HG03064 (cell line): ENCODE data around the gene XPR1.
"Not testable (repeated sequence)": the region's sequence is repeated elsewhere in the genome, so short reads cannot be mapped to it uniquely, and the experiment has no call there.

Experiments used
- ATAC-seq: cut with Tn5 transposase; IDR thresholded peaks from one replicate; pipeline ENCODE4 v1.9.1; 2021; ENCODE audit warnings: low read depth; ENCODE audit not compliant: unreplicated experiment

Gene XPR1

GRCh38 chr1:180777072-180777689, 145.4 kb downstream of the XPR1 start:
- ATAC-seq = no peak

- no peak for ATAC-seq
Observed at GRCh38 chr1:180778782-180779398, 147.1 kb downstream of the XPR1 start.

- ATAC-seq = no peak
Observed at GRCh38 chr1:180779584-180779983, 147.8 kb downstream of the XPR1 start.

- no peak for ATAC-seq
Observed at GRCh38 chr1:180781718-180782117, 149.9 kb downstream of the XPR1 start.

GRCh38 chr1:180785291-180785690, 153.5 kb downstream of the XPR1 start:
- ATAC-seq = no peak

GRCh38 chr1:180785887-180786286, 154.1 kb downstream of the XPR1 start:
- ATAC-seq = no peak

- no peak for ATAC-seq
Observed at GRCh38 chr1:180786624-180787023, 154.8 kb downstream of the XPR1 start.

GRCh38 chr1:180787628-180788307, 155.9 kb downstream of the XPR1 start:
- ATAC-seq = no peak

- no peak for ATAC-seq
Observed at GRCh38 chr1:180789460-180789859, 157.6 kb downstream of the XPR1 start.

GRCh38 chr1:180791152-180791551, 159.3 kb downstream of the XPR1 start:
- not testable (repeated sequence) for ATAC-seq

- ATAC-seq = no peak
Observed at GRCh38 chr1:180791806-180792205, 160.0 kb downstream of the XPR1 start.

- ATAC-seq = no peak
Observed at GRCh38 chr1:180793451-180793850, 161.6 kb downstream of the XPR1 start.

GRCh38 chr1:180796897-180797640, 165.2 kb downstream of the XPR1 start:
- no peak for ATAC-seq

GRCh38 chr1:180800945-180801344, 169.1 kb downstream of the XPR1 start:
- ATAC-seq = no peak

GRCh38 chr1:180802813-180803212, 171.0 kb downstream of the XPR1 start:
- ATAC-seq = no peak

GRCh38 chr1:180805316-180805715, 173.5 kb downstream of the XPR1 start:
- ATAC-seq = no peak

- ATAC-seq = no peak
Observed at GRCh38 chr1:180811298-180811697, 179.5 kb downstream of the XPR1 start.

- ATAC-seq = no peak
Observed at GRCh38 chr1:180811886-180812285, 180.1 kb downstream of the XPR1 start.

GRCh38 chr1:180814258-180814657, 182.4 kb downstream of the XPR1 start:
- no peak for ATAC-seq

- no peak for ATAC-seq
Observed at GRCh38 chr1:180815188-180815587, 183.4 kb downstream of the XPR1 start.

- ATAC-seq = no peak
Observed at GRCh38 chr1:180816132-180816531, 184.3 kb downstream of the XPR1 start.
